Measurements from ENCODE around the gene FOSL1. TPM values are rescaled to one million over a fixed set of nuclear protein-coding genes. Genes with fewer than 3 reads are reported as not detected.

Gene FOSL1
- polyA plus RNA-seq, 3 donors = 2.5 to 28.2 (median 2.5) TPM

- H3K4me3 Mint-ChIP-seq = peak within 1 kb of the TSS; percentile 91 to 96
- WGBS (ENCODE audit: insufficient coverage) = under 1% methylated on average over 72 of the region's 78 CpGs
- H3K27ac Mint-ChIP-seq = peak within 1 kb of the TSS; percentile 91 to 99 (median 97)
- Histone ChIP-seq H3K4me2 (replicated peaks; ENCODE audit: extremely low read depth, low read length, poor library complexity, severe bottlenecking) (peak within 1 kb of the TSS; percentile 96), H3K4me3 (replicated peaks in 1 of 3; ENCODE audit: low read depth in 2 of 3, low read length in 3 of 3) (peak within 1 kb of the TSS; percentile 59 to 98 (median 92)), H4K20me1 (ENCODE audit: insufficient read depth, low read length) (peaks cover 52% of the 10 kb centered on the region), H3K4me1 (ENCODE audit: control insufficient read depth in 1 of 2, insufficient read depth in 2 of 2, low read length in 2 of 2) (peaks cover 41 to 49% of the 10 kb centered on the region in 2 donors), H2AFZ (ENCODE audit: insufficient read depth, low read depth, low read length, poor library complexity, severe bottlenecking) (peak within 1 kb of the TSS; percentile 87), H3K36me3 (replicated peaks in 1 of 2; ENCODE audit: control insufficient read depth in 1 of 2, insufficient read depth in 2 of 2, low read length in 2 of 2) (peaks cover 42 to 51% of the 10 kb centered on the region in 2 donors), H3K27me3 (ENCODE audit: control insufficient read depth in 2 of 2, insufficient read depth in 2 of 2, low read length in 2 of 2) (no peaks in the 10 kb centered on the region), H3K27ac (ENCODE audit: low read depth in 1 of 2, low read length in 2 of 2) (peak within 1 kb of the TSS; percentile 86 to 95), H3K79me2 (ENCODE audit: insufficient read depth, low read length) (peaks cover 55% of the 10 kb centered on the region), H3K9me3 (replicated peaks in 1 of 2; ENCODE audit: control insufficient read depth in 1 of 2, insufficient read depth in 1 of 2, low read length in 2 of 2) (no peaks in the 10 kb centered on the region), H3K9ac (ENCODE audit: insufficient read depth, low read length, poor library complexity, severe bottlenecking) (peak within 1 kb of the TSS; percentile 86)
- H3K4me1 Mint-ChIP-seq = peaks cover 41% of the 10 kb centered on the region
- intact Hi-C loops (cut with micrococcal nuclease) = no loop called here
- H3K36me3 Mint-ChIP-seq = peaks cover 38 to 54% of the 10 kb centered on the region in 2 donors
- peak; percentile 86 to 90 (median 89) for DNase-seq
- H3K27me3 Mint-ChIP-seq (ENCODE audit: low read depth in 3 of 3) = peaks cover 0 to 2% (median 1%) of the 10 kb centered on the region in 3 donors
- TF ChIP-seq CTCF (IDR thresholded peaks at IDR 0.05) = peak; percentile 96
- peaks cover 0 to 5% (median 0%) of the 10 kb centered on the region in 7 donors for H3K9me3 Mint-ChIP-seq
These were observed 39.7 kb downstream of the FOSL1 start, which contains the start of gene MUS81 for GRCh38 chr11:65860278-65861164. TSS of gene MUS81 (plus strand) at chr11:65860433. CDS start at chr11:65860754, 321 bp downstream.

- Histone ChIP-seq H3K4me3 (replicated peaks in 1 of 3; ENCODE audit: low read depth in 2 of 3, low read length in 3 of 3) (peak overlapping the region; percentile 59 to 98 (median 92)), H3K9me3 (replicated peaks in 1 of 2; ENCODE audit: control insufficient read depth in 1 of 2, insufficient read depth in 1 of 2, low read length in 2 of 2) (no peaks in the 10 kb centered on the region), H4K20me1 (ENCODE audit: insufficient read depth, low read length) (peaks cover 56% of the 10 kb centered on the region), H2AFZ (ENCODE audit: insufficient read depth, low read depth, low read length, poor library complexity, severe bottlenecking) (peak overlapping the region; percentile 87), H3K27ac (ENCODE audit: low read depth in 1 of 2, low read length in 2 of 2) (peak overlapping the region; percentile 86 to 95), H3K4me1 (ENCODE audit: control insufficient read depth in 1 of 2, insufficient read depth in 2 of 2, low read length in 2 of 2) (peaks cover 41 to 56% of the 10 kb centered on the region in 2 donors), H3K36me3 (replicated peaks in 1 of 2; ENCODE audit: control insufficient read depth in 1 of 2, insufficient read depth in 2 of 2, low read length in 2 of 2) (peaks cover 42 to 51% of the 10 kb centered on the region in 2 donors), H3K9ac (ENCODE audit: insufficient read depth, low read length, poor library complexity, severe bottlenecking) (peak overlapping the region; percentile 86), H3K27me3 (ENCODE audit: control insufficient read depth in 2 of 2, insufficient read depth in 2 of 2, low read length in 2 of 2) (no peaks in the 10 kb centered on the region), H3K4me2 (replicated peaks; ENCODE audit: extremely low read depth, low read length, poor library complexity, severe bottlenecking) (peak overlapping the region; percentile 96), H3K79me2 (ENCODE audit: insufficient read depth, low read length) (peaks cover 62% of the 10 kb centered on the region)
- H3K4me3 Mint-ChIP-seq = peak overlapping the region; percentile 91 to 96
- peaks cover 43% of the 10 kb centered on the region for H3K4me1 Mint-ChIP-seq
- H3K27me3 Mint-ChIP-seq (ENCODE audit: low read depth in 3 of 3) = peaks cover 0 to 2% (median 1%) of the 10 kb centered on the region in 3 donors
- intact Hi-C loops (cut with micrococcal nuclease) = loop anchor here in 1 of 2 donors (2.0 kb wide), 1 partner anchor 13 kb away; the partner anchor contains the start of gene EFEMP2
- under 1% methylated on average over 15 of the region's 16 CpGs for WGBS (ENCODE audit: insufficient coverage)
- no peak for TF ChIP-seq CTCF (IDR thresholded peaks at IDR 0.05)
- peaks cover 0 to 5% (median 0%) of the 10 kb centered on the region in 7 donors for H3K9me3 Mint-ChIP-seq
- H3K36me3 Mint-ChIP-seq = peaks cover 37 to 54% of the 10 kb centered on the region in 2 donors
- DNase-seq = no peak
- peak overlapping the region; percentile 91 to 99 (median 97) for H3K27ac Mint-ChIP-seq
These were observed 40.3 kb downstream of the FOSL1 start for GRCh38 chr11:65859812-65860277.
